ENCODE results near the gene MPPED1.

DNA sequence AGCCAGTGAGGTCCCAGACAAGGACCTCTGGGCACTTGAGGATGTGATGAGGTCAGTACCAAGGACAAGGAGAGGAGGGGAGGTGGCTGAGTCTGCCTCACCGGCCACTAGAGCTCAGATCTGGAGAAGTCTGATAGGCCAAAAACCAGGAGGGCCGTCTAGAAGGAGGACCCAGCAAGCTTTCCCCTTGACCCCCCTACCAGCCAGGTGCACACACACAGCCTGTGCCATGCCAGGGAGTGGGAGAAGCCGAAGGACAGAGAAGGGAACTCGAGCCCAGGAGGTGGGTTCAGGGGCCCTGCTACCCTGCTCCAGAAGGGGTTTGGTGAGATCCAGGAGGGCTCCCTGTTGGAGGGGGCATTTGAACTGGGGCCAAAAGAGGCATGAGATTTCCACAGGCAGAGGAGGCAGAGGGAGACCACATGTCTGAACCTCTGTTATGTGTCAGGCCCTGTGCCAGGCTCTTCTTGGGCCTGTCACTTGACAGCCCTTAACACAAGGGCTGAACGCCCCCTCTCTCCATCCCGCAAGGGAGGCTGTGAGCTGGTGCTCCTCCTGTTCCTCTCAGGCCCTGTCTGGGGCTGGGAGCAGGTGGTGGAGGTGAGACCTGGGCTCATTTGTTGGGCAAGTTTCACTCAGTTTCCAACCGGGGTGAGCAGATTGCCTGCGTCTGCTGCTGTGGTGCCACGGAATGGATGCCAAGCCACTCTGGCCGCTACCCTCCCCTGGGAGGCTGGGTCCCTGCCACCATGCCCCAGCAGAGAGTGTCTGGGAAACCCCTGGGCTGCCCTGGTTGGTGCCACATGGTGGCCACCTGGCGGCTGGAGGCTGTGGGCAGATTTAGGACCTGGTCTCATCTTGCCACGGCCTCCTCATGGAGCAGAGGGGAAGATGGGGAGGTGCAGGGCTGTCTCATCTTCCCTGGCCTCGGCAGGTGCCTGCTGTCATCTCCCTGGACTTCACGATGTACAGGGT lies 65.2 kb downstream of the MPPED1 start:
- TF ChIP-seq, protein P1, sequence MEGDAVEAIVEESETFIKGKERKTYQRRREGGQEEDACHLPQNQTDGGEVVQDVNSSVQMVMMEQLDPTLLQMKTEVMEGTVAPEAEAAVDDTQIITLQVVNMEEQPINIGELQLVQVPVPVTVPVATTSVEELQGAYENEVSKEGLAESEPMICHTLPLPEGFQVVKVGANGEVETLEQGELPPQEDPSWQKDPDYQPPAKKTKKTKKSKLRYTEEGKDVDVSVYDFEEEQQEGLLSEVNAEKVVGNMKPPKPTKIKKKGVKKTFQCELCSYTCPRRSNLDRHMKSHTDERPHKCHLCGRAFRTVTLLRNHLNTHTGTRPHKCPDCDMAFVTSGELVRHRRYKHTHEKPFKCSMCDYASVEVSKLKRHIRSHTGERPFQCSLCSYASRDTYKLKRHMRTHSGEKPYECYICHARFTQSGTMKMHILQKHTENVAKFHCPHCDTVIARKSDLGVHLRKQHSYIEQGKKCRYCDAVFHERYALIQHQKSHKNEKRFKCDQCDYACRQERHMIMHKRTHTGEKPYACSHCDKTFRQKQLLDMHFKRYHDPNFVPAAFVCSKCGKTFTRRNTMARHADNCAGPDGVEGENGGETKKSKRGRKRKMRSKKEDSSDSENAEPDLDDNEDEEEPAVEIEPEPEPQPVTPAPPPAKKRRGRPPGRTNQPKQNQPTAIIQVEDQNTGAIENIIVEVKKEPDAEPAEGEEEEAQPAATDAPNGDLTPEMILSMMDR (conservative IDR thresholded peaks at IDR 0.05 in 1 of 2, IDR thresholded peaks at IDR 0.05 in 1 of 2; ENCODE audit: low read depth in 1 of 2, low read length in 2 of 2), result no peak
- TF ChIP-seq EZH2 (IDR thresholded peaks at IDR 0.05; ENCODE audit: low read length, missing control alignments), result no peak
